A549 (cell line): ENCODE results near the gene PYGO2.

ENCODE experiments used
- CBX8 ChIP-seq: fragments of 200-600 bp; sonication (generic); IDR thresholded peaks from 2 replicates; pipeline ENCODE4 v1.6.1; 2016
- CTCF ChIP-seq: fragments of >200 bp; sonication (Bioruptor Twin); formaldehyde crosslinking; IDR thresholded peaks from 3 replicates; pipeline ENCODE4 v1.5.1; 2016
- EP300 ChIP-seq, 2 experiments: fragments of >200 bp; sonication (Bioruptor Twin); formaldehyde crosslinking; IDR thresholded peaks; 2 replicates in 1 of 2; 3 replicates in 1 of 2; pipeline ENCODE4 v1.6.1; 2016 to 2017
- ESRRA ChIP-seq: fragments of 150-350 bp; IDR thresholded peaks from 2 replicates; pipeline ENCODE4 v1.6.1; 2014; ENCODE audit warnings: mild to moderate bottlenecking, low read length, borderline replicate concordance
- FOSL2 ChIP-seq, 2 experiments: fragments of 450-650 bp in 1 of 2; fragments of >200 bp in 1 of 2; sonication (Bioruptor Twin) in 1 of 2; formaldehyde crosslinking; IDR thresholded peaks; 2 replicates each; pipeline versions ENCODE4 v1.5.0 to v1.6.1; 2016 to 2020; ENCODE audit warnings: mild to moderate bottlenecking in 1 of 2, moderate library complexity in 1 of 2
- POLR2A ChIP-seq: IDR thresholded peaks from 2 replicates; pipeline ENCODE4 v1.6.1; 2012; ENCODE audit warnings: mild to moderate bottlenecking, low read length
- RCOR1 ChIP-seq: fragments of 150-350 bp; IDR thresholded peaks from 2 replicates; pipeline ENCODE4 v1.6.1; 2014; ENCODE audit warnings: antibody characterized with exemption, low read length, low read depth
- RFX5 ChIP-seq: fragments of 450-650 bp; IDR thresholded peaks from 2 replicates; pipeline ENCODE4 v1.7.1; 2014; ENCODE audit warnings: antibody characterized with exemption, mild to moderate bottlenecking, moderate library complexity
- USF2 ChIP-seq: fragments of 450-650 bp; IDR thresholded peaks from 2 replicates; pipeline ENCODE4 v1.6.1; 2014; ENCODE audit warnings: antibody characterized with exemption
- TF ChIP-seq, protein P1 (sequence below): fragments of 200-600 bp; sonication (generic); IDR thresholded peaks from 2 replicates; pipeline ENCODE4 v1.6.1; 2016; ENCODE audit warnings: antibody characterized with exemption, mild to moderate bottlenecking, moderate library complexity

DNA sequence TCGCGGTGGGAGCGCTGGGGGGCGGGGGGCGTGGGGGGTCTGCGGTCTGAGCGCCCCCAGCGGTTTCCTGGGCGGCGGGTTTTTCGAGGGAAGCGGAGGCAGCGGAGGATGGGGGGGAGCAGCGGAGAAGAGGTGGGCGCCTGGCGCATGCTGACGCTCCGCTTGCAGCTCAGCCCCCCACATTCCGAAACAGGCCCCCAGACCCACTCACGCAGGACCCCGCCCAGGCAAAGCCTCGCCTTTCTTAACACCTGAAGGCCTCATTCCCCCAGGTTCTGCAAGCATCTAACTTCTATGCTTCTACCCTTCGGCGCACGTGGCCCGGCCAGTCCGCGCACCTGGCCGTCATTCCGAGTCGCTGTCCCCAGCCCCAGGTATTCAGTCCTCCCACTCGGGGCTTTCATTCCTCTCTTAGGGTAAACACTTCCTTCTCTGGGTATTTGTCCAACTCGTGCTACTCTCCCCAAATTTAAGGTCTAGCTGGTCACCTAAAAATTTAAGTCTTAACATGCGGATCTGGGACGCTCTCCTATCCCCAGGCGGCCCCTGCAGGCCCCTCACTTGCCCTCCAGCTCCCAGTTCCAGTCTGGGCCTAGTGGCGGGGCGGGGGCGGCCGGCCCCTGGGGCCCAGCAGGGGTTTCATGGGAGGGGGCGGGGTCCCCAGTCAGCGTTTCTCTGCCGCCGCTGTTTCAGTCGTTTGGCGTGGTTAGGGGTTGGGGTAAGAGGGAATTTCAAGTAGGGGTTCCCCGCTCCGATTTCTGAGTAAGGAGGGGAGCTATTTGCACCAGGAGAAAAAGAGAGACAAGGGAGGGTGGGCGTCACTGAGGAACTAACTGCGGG lies 38.2 kb upstream of the PYGO2 start:
- no peak for TF ChIP-seq USF2
- no peak for TF ChIP-seq FOSL2 (IDR thresholded peaks at IDR 0.05)
- no peak for TF ChIP-seq FOSL2 (CRISPR knock-in tag; IDR thresholded peaks at IDR 0.05)
- no peak for TF ChIP-seq ESRRA
- TF ChIP-seq EP300 (IDR thresholded peaks at IDR 0.05), result no peak
- TF ChIP-seq CTCF, result no peak
- TF ChIP-seq RCOR1, result no peak
- TF ChIP-seq POLR2A, result no peak
- no peak for TF ChIP-seq CBX8
- TF ChIP-seq RFX5, result no peak
- TF ChIP-seq, protein P1, sequence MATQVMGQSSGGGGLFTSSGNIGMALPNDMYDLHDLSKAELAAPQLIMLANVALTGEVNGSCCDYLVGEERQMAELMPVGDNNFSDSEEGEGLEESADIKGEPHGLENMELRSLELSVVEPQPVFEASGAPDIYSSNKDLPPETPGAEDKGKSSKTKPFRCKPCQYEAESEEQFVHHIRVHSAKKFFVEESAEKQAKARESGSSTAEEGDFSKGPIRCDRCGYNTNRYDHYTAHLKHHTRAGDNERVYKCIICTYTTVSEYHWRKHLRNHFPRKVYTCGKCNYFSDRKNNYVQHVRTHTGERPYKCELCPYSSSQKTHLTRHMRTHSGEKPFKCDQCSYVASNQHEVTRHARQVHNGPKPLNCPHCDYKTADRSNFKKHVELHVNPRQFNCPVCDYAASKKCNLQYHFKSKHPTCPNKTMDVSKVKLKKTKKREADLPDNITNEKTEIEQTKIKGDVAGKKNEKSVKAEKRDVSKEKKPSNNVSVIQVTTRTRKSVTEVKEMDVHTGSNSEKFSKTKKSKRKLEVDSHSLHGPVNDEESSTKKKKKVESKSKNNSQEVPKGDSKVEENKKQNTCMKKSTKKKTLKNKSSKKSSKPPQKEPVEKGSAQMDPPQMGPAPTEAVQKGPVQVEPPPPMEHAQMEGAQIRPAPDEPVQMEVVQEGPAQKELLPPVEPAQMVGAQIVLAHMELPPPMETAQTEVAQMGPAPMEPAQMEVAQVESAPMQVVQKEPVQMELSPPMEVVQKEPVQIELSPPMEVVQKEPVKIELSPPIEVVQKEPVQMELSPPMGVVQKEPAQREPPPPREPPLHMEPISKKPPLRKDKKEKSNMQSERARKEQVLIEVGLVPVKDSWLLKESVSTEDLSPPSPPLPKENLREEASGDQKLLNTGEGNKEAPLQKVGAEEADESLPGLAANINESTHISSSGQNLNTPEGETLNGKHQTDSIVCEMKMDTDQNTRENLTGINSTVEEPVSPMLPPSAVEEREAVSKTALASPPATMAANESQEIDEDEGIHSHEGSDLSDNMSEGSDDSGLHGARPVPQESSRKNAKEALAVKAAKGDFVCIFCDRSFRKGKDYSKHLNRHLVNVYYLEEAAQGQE, result no peak
